Activated CD8-positive, alpha-beta T cell treated with anti-CD3 and anti-CD28 coated beads, Interleukin-2, amount 10 ng/mL, durations not matched to agents 7 days and 5 days (primary cell): ENCODE results near the gene GDPD4. TPM values are rescaled to one million over a fixed set of nuclear protein-coding genes. Genes with fewer than 3 reads are reported as not detected.

Source experiments
- ATAC-seq: fragments of 150-1000 bp; cut with Tn5 transposase; one replicate; pipeline ENCODE4 v1.10.0; 2021; ENCODE audit warnings: moderate library complexity
- CTCF ChIA-PET: fragments of 350-600 bp; sonication (Branson Sonifier 250); formaldehyde crosslinking; loops from one replicate; lab custom pipeline; 2021; ENCODE audit warnings: antibody characterized with exemption; lab: Charles Lee
- POLR2A ChIA-PET: fragments of 350-600 bp; sonication (Branson Sonifier 250); formaldehyde crosslinking; loops from one replicate; lab custom pipeline; 2021; ENCODE audit warnings: antibody characterized with exemption; lab: Charles Lee
- DNase-seq: peaks from one replicate; pipeline ENCODE4 v3.0.0-alpha.2; 2020
- H3K27ac Mint-ChIP-seq: one replicate; pipeline ENCODE4 v1.8.0; 2021; ENCODE audit warnings: mild to moderate bottlenecking, mixed read lengths
- H3K27me3 Mint-ChIP-seq: one replicate; pipeline ENCODE4 v1.8.0; 2021; ENCODE audit warnings: low read depth, mixed read lengths
- H3K36me3 Mint-ChIP-seq: one replicate; pipeline ENCODE4 v1.8.0; 2021; ENCODE audit warnings: low read depth, mixed read lengths
- H3K4me1 Mint-ChIP-seq: one replicate; pipeline ENCODE4 v1.8.0; 2021; ENCODE audit warnings: low read depth, mixed read lengths
- H3K4me3 Mint-ChIP-seq: one replicate; pipeline ENCODE4 v1.8.0; 2021; ENCODE audit warnings: mild to moderate bottlenecking, mixed read lengths
- H3K9me3 Mint-ChIP-seq: one replicate; pipeline ENCODE4 v1.8.0; 2022; ENCODE audit warnings: mixed read lengths; ENCODE audit not compliant: insufficient read depth
- total RNA-seq, 2 experiments: library from RNA; stranded (reverse); gene quantifications; one replicate each; pipeline ENCODE4 v1.2.3, GENCODE V29; 2021

Gene GDPD4
- total RNA-seq, 2 experiments from 2014 or later = not detected

DNA sequence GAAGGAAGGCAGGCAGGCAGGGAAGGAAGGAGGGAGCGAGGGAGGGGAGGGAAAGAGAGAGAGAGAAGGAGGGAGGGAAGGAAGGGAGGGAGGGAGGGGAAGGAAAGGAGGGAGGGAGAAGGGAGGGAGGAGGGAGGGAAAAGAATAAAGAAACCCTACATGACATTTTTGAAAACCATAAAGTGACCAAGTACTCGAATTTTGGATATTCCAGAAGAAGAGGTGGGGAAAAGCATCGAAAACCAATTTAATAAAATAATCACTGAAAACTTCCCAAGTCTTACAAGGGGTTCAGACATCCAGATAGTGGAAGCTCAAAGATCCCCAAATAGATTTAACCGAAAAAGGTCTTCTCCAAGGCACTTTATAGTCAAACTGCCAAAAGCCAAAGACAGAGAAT is 11.7 kb downstream of the GDPD4 start:
- Mint-ChIP-seq H3K9me3 (no peaks in the 10 kb centered on the region), H3K27ac (no peak overlapping the region), H3K36me3 (no peaks in the 10 kb centered on the region), H3K27me3 (peaks cover 32% of the 10 kb centered on the region), H3K4me3 (no peak overlapping the region), H3K4me1 (no peaks in the 10 kb centered on the region)
- DNase-seq (no peak), ATAC-seq (no peak)
- ChIA-PET POLR2A (no interaction called here), CTCF (no interaction called here)

DNA sequence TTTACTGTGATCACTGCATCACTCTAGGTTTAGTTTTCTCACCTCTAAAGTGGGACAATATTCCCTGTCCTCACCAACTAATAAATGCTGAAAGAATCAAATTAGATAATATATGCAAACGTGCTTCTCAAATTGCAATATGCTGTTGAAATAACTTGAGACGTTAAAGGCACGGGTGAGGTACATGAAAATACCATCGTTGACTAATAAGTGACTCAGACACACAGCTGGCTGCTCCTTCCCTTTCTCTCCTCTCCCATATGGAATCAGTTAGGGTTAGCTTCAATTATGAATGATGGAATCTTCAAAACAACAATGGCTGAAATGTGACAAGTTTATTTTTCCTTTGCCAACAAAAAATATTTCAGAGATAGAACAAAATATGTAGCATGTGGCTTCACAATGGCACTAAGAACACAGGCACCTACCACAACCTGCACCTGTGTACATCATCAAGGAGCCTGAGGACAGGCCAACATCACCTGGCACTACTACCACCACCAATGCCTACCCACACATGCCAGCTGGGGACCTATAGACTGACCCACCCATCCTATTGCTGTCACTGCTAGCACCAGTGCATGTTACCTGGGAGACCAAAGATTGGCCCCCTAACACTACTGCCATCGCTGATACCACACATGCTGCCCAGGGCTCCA is 13.7 kb downstream of the GDPD4 start:
- ATAC-seq (no peak), DNase-seq (no peak)
- Mint-ChIP-seq H3K27me3 (peaks cover 30% of the 10 kb centered on the region), H3K4me3 (no peak overlapping the region), H3K36me3 (no peaks in the 10 kb centered on the region), H3K9me3 (no peaks in the 10 kb centered on the region), H3K4me1 (no peaks in the 10 kb centered on the region), H3K27ac (no peak overlapping the region)
- POLR2A ChIA-PET = no interaction called here
- CTCF ChIA-PET = no interaction called here

DNA sequence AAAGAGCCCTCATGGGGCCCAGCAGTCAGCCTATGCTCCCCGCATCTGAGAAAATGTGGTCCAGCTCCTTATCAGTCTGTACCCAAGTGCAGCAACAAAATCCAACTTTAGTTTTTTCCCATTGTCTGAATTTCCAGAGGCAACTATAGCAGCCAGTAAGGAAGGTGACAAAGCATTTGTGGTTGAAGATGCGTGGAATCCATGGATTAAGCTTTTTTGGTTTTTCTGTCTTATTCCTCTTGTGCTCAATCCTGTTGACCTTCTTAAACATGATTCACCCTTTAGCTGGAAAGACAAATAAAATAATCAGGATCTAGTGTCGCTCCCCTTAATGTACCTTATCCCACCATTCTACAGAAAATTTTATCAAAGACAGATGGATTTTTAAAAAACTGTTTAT is 14.3 kb downstream of the GDPD4 start:
- no peaks in the 10 kb centered on the region for H3K36me3 Mint-ChIP-seq
- H3K9me3 Mint-ChIP-seq = no peaks in the 10 kb centered on the region
- DNase-seq (no peak), ATAC-seq (no peak)
- ChIA-PET CTCF (no interaction called here), POLR2A (no interaction called here)
- H3K4me3 Mint-ChIP-seq = no peak overlapping the region
- peaks cover 30% of the 10 kb centered on the region for H3K27me3 Mint-ChIP-seq
- no peak overlapping the region for H3K27ac Mint-ChIP-seq
- H3K4me1 Mint-ChIP-seq = no peaks in the 10 kb centered on the region

DNA sequence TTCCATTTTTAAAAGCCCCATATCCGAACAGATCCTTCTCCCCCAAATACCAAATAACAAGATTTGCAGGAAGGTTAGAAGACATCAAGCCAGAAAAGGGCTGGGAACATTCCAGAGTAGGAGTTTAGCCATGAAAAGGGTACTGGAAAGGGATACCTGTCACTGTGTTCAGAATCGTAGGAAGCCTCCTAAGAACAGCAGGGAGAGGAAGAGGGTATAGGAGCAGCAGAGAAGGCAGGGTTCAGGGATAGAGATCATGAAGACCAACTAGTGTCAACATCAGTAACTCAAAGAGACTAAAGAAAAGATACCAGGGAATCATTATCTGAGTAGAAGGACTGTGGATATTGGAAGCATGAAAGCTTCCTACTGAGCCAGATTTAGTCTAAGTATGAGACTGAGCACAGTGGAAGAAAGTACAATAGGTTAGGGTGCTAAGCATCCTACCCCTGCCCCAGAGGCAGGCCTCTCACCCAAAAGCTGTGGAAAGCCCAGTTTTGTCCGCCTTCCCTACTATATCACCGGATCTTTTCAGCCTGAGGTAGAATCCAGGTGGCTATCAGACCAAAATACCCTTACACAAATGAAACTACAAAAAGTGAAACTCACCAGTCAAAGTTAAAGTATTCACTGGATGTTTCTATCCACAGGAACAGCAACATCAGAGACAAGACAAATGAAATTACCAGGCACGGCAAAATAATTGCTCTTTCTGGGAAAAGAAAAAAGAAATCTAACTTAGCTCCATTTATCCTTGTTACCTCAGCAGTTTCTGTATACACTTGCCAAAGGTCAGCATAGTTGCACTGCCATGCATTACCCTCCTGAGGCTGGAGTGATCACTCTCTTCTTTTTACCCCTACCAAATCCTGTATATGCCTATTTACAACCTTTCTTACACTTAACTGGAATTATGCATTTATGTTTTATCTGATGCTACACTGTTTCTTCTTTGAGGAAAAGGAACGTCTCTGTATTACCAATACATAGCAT is 16.7 kb downstream of the GDPD4 start:
- Mint-ChIP-seq H3K27ac (no peak overlapping the region), H3K4me3 (no peak overlapping the region), H3K4me1 (no peaks in the 10 kb centered on the region), H3K27me3 (peaks cover 25% of the 10 kb centered on the region), H3K9me3 (no peaks in the 10 kb centered on the region), H3K36me3 (no peaks in the 10 kb centered on the region)
- ATAC-seq (no peak), DNase-seq (no peak)
- ChIA-PET CTCF (no interaction called here), POLR2A (no interaction called here)

DNA sequence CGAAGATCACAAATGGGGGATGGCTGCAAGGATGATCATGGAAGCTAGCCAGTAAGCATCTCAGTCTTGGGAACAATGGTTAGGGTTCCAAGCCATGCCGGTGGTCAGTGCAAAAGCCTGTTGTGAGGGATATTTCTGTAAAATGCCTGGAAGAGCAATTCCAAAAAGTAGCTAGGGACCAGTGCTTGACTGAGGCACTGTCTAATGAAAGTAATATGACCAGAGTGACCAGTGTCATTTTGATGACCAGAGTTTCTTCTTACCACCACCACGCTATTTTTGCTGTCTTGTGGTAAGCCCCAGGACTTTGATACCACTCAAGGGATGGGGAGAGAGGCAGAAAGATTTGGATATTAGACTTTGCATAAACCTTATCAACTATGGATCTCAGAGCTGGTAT is 18.4 kb downstream of the GDPD4 start:
- Mint-ChIP-seq H3K4me3 (no peak overlapping the region), H3K4me1 (no peaks in the 10 kb centered on the region), H3K9me3 (no peaks in the 10 kb centered on the region), H3K27ac (no peak overlapping the region), H3K36me3 (no peaks in the 10 kb centered on the region), H3K27me3 (peaks cover 26% of the 10 kb centered on the region)
- ChIA-PET POLR2A (no interaction called here), CTCF (no interaction called here)
- no peak for DNase-seq
- ATAC-seq = no peak

DNA sequence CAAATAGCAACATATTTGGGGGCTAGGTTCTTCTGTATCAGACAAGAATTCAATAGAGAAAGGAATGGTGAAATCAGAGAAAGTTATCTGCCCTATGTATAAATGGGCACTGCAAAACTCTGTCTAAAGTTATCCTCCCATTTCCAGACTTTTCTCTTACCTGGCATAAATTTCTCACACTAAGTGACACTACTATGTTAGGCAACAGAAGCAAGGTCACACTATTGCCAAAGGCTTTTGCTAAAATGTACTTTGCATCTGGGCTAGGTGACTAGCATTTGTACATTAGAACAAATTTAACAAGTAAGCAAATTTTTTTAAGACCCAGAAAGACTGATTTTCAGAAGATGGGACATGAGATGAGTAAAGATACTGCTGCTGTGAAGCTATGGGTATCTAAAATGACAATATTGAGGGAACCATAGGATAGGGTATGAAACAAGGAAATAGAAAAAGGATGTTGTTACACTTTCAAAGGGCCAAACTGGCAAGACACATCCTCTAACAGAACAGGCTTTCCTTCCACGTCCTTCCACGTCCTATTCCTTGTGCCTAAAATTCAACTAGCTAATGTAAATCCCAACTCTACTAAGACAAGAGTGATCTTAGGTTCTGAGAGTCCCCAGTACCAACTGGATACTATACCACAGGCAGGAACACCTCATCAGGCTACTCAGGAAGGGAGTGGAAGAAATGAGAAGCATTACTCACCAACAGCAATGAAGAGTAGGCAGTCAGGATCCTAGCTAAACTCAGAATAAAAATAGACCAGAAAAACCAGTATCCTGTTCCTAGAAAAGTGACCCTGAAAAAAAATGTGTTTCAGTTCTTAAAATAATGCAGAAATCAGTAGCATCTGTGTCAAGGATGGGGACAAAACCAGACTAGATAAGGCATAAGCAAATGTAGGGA is 22.6 kb downstream of the GDPD4 start:
- no peak for ATAC-seq
- Mint-ChIP-seq H3K27me3 (peaks cover 19% of the 10 kb centered on the region), H3K4me1 (no peaks in the 10 kb centered on the region), H3K9me3 (no peaks in the 10 kb centered on the region), H3K4me3 (no peak overlapping the region), H3K36me3 (no peaks in the 10 kb centered on the region), H3K27ac (no peak overlapping the region)
- no peak for DNase-seq
- POLR2A ChIA-PET = no interaction called here
- CTCF ChIA-PET = interaction anchor here (0.6 kb wide), 1 partner anchor 151 kb away, joined by 3 read pairs; the partner anchor contains the start of gene MYO7A

DNA sequence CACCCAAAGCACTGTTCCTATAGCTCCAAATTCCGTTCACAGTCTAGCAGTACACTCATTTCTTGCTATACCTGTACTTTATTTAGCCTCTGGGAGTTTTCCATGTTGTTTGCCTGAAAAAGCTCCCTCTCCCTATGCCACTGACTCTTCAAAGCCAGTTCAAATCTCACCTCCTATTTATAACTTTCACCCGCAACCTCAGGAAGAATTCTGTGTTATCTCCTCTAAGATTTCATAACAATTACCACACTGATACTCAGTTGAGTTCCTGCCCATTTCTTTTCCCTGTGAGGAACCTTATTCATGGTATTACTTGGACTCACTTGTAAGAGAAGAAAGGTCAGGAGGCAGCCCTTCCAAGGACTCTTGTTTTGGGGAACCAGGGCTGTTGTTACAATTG is 25.2 kb downstream of the GDPD4 start:
- DNase-seq (no peak), ATAC-seq (no peak)
- no peaks in the 10 kb centered on the region for H3K36me3 Mint-ChIP-seq
- ChIA-PET POLR2A (no interaction called here), CTCF (no interaction called here)
- no peak overlapping the region for H3K4me3 Mint-ChIP-seq
- no peaks in the 10 kb centered on the region for H3K4me1 Mint-ChIP-seq
- H3K27ac Mint-ChIP-seq = no peak overlapping the region
- H3K9me3 Mint-ChIP-seq = no peaks in the 10 kb centered on the region
- H3K27me3 Mint-ChIP-seq = peaks cover 10% of the 10 kb centered on the region

DNA sequence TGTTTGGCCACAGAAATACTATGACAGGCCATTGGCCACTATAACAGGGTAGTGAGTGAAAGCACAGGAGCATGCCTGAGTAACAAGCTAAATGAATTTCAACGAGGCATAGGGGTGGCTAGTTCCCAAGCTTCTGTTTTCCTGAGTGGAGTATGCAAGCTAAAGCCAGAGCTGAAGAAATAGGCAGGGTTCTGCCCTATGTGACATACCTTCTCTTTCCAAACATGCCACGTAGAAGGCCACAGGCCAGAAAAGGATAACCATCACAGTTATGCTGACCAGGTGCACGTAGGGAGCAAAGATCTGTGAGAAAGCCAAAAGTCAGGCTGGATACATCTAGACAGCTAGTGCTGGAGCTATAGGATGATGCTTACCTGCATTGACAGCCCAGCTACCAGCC is 30.6 kb downstream of the GDPD4 start:
- peaks cover 11% of the 10 kb centered on the region for H3K27me3 Mint-ChIP-seq
- H3K9me3 Mint-ChIP-seq = no peaks in the 10 kb centered on the region
- H3K4me3 Mint-ChIP-seq = no peak overlapping the region
- no peaks in the 10 kb centered on the region for H3K4me1 Mint-ChIP-seq
- CTCF ChIA-PET = no interaction called here
- no peak for DNase-seq
- H3K36me3 Mint-ChIP-seq = no peaks in the 10 kb centered on the region
- POLR2A ChIA-PET = no interaction called here
- no peak for ATAC-seq
- H3K27ac Mint-ChIP-seq = no peak overlapping the region

DNA sequence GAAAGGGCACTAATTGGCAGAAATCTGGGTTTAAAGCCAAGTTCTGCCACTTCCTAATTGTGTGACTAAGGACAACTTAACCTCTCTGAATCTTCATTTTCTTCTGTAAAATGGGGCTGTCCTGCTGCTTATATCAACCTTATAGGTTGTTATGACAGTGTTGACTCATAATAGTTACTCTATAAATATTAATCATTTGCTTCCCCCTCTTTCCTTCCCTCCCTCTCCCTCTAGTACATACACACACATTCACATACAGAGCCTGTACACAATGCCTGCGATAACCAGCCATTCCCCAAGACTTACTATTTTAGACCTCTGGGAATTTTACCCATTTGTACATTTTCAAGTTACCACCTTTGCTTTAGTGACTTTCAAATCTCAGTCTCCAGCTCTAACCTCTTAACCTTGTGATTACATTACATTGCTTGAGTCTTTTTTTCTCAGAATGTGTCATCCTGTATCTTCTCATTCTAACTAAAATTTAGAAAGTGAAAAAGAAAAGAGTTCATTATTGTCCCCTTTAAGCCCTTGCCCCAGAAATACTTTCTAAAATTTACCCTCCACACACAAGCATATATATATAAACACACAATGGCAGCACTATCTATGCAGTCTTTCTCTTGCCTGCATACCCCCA is 31.9 kb downstream of the GDPD4 start:
- ChIA-PET POLR2A (no interaction called here), CTCF (no interaction called here)
- H3K27me3 Mint-ChIP-seq = peaks cover 16% of the 10 kb centered on the region
- H3K4me3 Mint-ChIP-seq = no peak overlapping the region
- no peaks in the 10 kb centered on the region for H3K36me3 Mint-ChIP-seq
- no peak for ATAC-seq
- H3K9me3 Mint-ChIP-seq = no peaks in the 10 kb centered on the region
- H3K4me1 Mint-ChIP-seq = no peaks in the 10 kb centered on the region
- DNase-seq = no peak
- no peak overlapping the region for H3K27ac Mint-ChIP-seq

DNA sequence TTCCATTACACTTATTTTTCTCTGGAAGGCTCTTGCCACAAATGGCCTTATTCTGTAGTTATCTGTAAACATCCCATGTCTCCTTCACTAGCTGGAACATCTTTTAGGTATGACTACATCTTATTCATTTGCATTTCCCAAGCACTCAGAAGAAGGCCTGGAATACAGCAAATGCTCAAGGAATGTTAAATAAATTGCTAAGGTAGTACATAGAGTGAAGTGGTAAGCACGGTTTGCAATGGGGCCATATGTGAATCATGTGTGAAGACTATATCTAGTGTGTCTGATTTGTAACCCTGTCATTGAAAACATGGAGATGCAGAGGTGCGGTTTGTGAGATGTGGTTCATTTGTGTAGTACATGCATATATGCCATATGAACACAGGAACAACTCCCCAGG is 33.5 kb downstream of the GDPD4 start:
- no peak overlapping the region for H3K27ac Mint-ChIP-seq
- POLR2A ChIA-PET = no interaction called here

DNA sequence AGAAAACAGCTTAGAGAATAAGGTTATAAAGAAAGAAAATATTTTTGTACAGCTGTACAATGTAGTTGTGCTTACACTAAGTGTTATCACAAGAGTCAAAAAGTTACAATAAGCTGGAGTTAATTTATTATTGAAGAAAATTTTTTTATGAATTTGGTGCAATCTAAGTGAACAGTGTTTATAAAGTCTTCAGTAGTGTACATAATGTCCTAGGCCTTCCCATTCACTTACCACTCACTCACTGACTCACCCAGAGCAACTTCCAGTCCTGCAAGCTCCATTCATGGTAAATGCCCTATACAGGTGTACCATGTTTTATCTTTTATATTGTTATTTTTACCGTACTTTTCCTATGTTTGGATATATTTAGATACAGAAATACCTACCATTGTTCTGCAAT is 34.7 kb downstream of the GDPD4 start:
- Mint-ChIP-seq H3K4me3 (no peak overlapping the region), H3K27me3 (peaks cover 32% of the 10 kb centered on the region), H3K27ac (no peak overlapping the region), H3K4me1 (no peaks in the 10 kb centered on the region), H3K9me3 (peaks cover 3% of the 10 kb centered on the region), H3K36me3 (no peaks in the 10 kb centered on the region)
- POLR2A ChIA-PET = interaction anchor here (0.6 kb wide), 1 partner anchor 719 kb away, joined by 3 read pairs; no protein-coding TSS in a partner anchor
- DNase-seq = no peak
- no peak for ATAC-seq
- CTCF ChIA-PET = no interaction called here

More for the DNA sequence above, 33.5 kb downstream of the GDPD4 start:
- Mint-ChIP-seq H3K4me1 (no peaks in the 10 kb centered on the region), H3K9me3 (peaks cover 2% of the 10 kb centered on the region), H3K36me3 (no peaks in the 10 kb centered on the region), H3K4me3 (no peak overlapping the region), H3K27me3 (peaks cover 27% of the 10 kb centered on the region)
- ATAC-seq = no peak
- DNase-seq = no peak
- CTCF ChIA-PET = no interaction called here
